PFSK-1 (cell line): Measurements from ENCODE around the gene HGS.

Experiments
- FOXP2 ChIP-seq: optimal IDR thresholded peaks from 2 replicates; pipeline ENCODE3; 2011; ENCODE audit warnings: borderline replicate concordance, control low read depth, inconsistent platforms; ENCODE audit not compliant: insufficient read depth; ENCODE audit errors: extremely low read length, extremely low read depth
- POLR2AphosphoS5 ChIP-seq: IDR thresholded peaks from 2 replicates; pipeline ENCODE4 v1.6.1; 2012; ENCODE audit warnings: low read depth, mild to moderate bottlenecking, control low read depth, low read length, moderate library complexity
- SIN3A ChIP-seq: IDR thresholded peaks from 2 replicates; pipeline ENCODE4 v1.6.1; 2012; ENCODE audit warnings: mild to moderate bottlenecking, low read length, moderate library complexity, borderline replicate concordance; ENCODE audit not compliant: insufficient read depth
- TAF1 ChIP-seq: IDR thresholded peaks from 2 replicates; pipeline ENCODE4 v1.6.1; 2012; ENCODE audit warnings: low read length, control low read depth, borderline replicate concordance; ENCODE audit not compliant: insufficient read depth
- TF ChIP-seq, protein P1 (sequence below), 2 experiments: IDR thresholded peaks; 2 replicates each; pipeline versions ENCODE4 v1.6.1 to v1.8.0; 2011 to 2012; ENCODE audit warnings: low read depth in 2 of 2, low read length in 2 of 2, control low read depth in 1 of 2, inconsistent platforms in 1 of 2, mild to moderate bottlenecking in 1 of 2, moderate library complexity in 1 of 2; ENCODE audit not compliant: insufficient read depth in 1 of 2

DNA sequence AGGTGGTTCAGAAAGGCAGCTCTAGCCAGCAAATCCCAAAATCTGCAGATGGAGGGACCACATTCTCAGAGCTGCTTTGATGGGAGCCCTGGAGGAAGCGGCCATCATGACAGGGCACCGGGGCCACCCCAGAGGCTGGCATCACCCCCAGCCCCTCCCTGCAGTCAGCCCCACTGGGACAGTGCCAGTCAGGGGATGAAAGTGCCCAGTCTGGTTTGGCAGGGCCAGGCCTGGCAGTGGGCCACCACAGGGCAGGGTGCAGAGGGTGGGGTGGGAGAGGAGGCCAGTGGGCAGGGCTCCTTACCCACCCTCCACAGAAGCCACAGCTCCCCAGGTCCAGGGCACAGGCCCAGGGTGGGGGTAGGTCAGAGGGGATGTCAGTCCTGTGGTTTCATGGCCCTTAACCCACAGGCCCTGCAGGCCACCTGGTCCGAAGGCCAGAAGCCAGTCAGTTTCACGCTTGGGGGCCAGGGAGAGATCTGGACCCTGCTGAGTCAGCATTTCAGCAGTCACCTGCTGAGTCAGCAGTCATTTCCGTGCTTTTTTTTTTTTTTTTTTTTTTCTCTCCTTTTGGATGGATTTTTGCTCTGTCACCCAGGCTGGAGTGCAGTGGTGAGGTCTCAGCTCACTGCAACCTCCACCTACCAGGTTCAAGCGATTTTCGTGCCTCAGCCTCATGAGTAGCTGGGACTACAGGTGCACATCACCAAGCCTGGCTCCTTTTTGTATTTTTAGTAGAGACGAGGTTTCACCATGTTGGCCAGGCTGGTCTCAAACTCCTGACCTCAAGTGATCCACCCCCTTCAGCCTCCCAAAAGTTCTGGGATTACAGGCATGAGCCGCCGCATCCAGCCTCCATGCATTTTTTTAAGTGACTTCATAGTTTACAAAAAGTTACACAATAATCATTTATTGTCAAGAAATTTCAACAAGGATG, 38.6 kb downstream of the HGS start:
- TF ChIP-seq POLR2AphosphoS5 = no peak
- no peak for TF ChIP-seq SIN3A
- TF ChIP-seq, protein P1, sequence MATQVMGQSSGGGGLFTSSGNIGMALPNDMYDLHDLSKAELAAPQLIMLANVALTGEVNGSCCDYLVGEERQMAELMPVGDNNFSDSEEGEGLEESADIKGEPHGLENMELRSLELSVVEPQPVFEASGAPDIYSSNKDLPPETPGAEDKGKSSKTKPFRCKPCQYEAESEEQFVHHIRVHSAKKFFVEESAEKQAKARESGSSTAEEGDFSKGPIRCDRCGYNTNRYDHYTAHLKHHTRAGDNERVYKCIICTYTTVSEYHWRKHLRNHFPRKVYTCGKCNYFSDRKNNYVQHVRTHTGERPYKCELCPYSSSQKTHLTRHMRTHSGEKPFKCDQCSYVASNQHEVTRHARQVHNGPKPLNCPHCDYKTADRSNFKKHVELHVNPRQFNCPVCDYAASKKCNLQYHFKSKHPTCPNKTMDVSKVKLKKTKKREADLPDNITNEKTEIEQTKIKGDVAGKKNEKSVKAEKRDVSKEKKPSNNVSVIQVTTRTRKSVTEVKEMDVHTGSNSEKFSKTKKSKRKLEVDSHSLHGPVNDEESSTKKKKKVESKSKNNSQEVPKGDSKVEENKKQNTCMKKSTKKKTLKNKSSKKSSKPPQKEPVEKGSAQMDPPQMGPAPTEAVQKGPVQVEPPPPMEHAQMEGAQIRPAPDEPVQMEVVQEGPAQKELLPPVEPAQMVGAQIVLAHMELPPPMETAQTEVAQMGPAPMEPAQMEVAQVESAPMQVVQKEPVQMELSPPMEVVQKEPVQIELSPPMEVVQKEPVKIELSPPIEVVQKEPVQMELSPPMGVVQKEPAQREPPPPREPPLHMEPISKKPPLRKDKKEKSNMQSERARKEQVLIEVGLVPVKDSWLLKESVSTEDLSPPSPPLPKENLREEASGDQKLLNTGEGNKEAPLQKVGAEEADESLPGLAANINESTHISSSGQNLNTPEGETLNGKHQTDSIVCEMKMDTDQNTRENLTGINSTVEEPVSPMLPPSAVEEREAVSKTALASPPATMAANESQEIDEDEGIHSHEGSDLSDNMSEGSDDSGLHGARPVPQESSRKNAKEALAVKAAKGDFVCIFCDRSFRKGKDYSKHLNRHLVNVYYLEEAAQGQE (IDR thresholded peaks at IDR 0.05; ENCODE audit: insufficient read depth in 1 of 2, low read depth in 2 of 2, low read length in 2 of 2) = no peak
- no peak for TF ChIP-seq FOXP2
- no peak for TF ChIP-seq TAF1
